Measurements from ENCODE around the gene EML6.

- TF ChIP-seq, protein P1, sequence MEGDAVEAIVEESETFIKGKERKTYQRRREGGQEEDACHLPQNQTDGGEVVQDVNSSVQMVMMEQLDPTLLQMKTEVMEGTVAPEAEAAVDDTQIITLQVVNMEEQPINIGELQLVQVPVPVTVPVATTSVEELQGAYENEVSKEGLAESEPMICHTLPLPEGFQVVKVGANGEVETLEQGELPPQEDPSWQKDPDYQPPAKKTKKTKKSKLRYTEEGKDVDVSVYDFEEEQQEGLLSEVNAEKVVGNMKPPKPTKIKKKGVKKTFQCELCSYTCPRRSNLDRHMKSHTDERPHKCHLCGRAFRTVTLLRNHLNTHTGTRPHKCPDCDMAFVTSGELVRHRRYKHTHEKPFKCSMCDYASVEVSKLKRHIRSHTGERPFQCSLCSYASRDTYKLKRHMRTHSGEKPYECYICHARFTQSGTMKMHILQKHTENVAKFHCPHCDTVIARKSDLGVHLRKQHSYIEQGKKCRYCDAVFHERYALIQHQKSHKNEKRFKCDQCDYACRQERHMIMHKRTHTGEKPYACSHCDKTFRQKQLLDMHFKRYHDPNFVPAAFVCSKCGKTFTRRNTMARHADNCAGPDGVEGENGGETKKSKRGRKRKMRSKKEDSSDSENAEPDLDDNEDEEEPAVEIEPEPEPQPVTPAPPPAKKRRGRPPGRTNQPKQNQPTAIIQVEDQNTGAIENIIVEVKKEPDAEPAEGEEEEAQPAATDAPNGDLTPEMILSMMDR (conservative IDR thresholded peaks at IDR 0.05 in 1 of 2, IDR thresholded peaks at IDR 0.05 in 1 of 2; ENCODE audit: low read depth in 1 of 2, low read length in 2 of 2): no peak
- no peak for TF ChIP-seq EZH2 (IDR thresholded peaks at IDR 0.05; ENCODE audit: low read length, missing control alignments)
These were observed 234.0 kb downstream of the EML6 start for GRCh38 chr2:54957321-54957999.

Data from fibroblast of lung (primary cell).